Nephron (organoid): Measurements from ENCODE around the gene PRSS21.

Source experiments
- H3K27ac Mint-ChIP-seq, 3 experiments: 2 replicates each; pipeline ENCODE4 v1.8.0; 2020; ENCODE audit warnings: mixed read lengths in 3 of 3, mild to moderate bottlenecking in 2 of 3, moderate library complexity in 1 of 3
- H3K27me3 Mint-ChIP-seq: 2 replicates; pipeline ENCODE4 v1.8.0; 2021; ENCODE audit warnings: low read depth, mild to moderate bottlenecking, moderate library complexity, mixed read lengths
- H3K36me3 Mint-ChIP-seq: 2 replicates; pipeline ENCODE4 v1.8.0; 2020; ENCODE audit warnings: low read depth, mixed read lengths
- H3K4me1 Mint-ChIP-seq: 2 replicates; pipeline ENCODE4 v1.8.0; 2020; ENCODE audit warnings: mixed read lengths
- H3K4me3 Mint-ChIP-seq, 3 experiments: 2 replicates each; pipeline ENCODE4 v1.8.0; 2020; ENCODE audit warnings: mild to moderate bottlenecking in 3 of 3, mixed read lengths in 3 of 3, moderate library complexity in 2 of 3
- H3K9me3 Mint-ChIP-seq: 2 replicates; pipeline ENCODE4 v1.8.0; 2020; ENCODE audit warnings: mixed read lengths
- CTCF ChIP-seq, 3 experiments: fragments of 200-600 bp; sonication (generic); IDR thresholded peaks; one replicate each; pipeline ENCODE4 v1.5.0; 2021; ENCODE audit warnings: antibody characterized with exemption in 3 of 3; ENCODE audit not compliant: unreplicated experiment in 3 of 3

The PRSS21 gene

GRCh38 chr16:2787961-2788360 is 29.1 kb upstream of the PRSS21 start:
- no peak overlapping the region for H3K4me3 Mint-ChIP-seq
- H3K36me3 Mint-ChIP-seq, result no peaks in the 10 kb centered on the region
- peaks cover 26% of the 10 kb centered on the region for H3K27me3 Mint-ChIP-seq
- TF ChIP-seq CTCF (IDR thresholded peaks at IDR 0.05; ENCODE audit: unreplicated experiment in 3 of 3), result no peak
- H3K27ac Mint-ChIP-seq, result no peak overlapping the region
- no peaks in the 10 kb centered on the region for H3K4me1 Mint-ChIP-seq
- H3K9me3 Mint-ChIP-seq, result no peaks in the 10 kb centered on the region

GRCh38 chr16:2790631-2791030 is 26.4 kb upstream of the PRSS21 start:
- Mint-ChIP-seq H3K27me3 (peaks cover 34% of the 10 kb centered on the region), H3K4me3 (no peak overlapping the region), H3K9me3 (no peaks in the 10 kb centered on the region), H3K4me1 (no peaks in the 10 kb centered on the region), H3K27ac (no peak overlapping the region), H3K36me3 (no peaks in the 10 kb centered on the region)
- TF ChIP-seq CTCF (IDR thresholded peaks at IDR 0.05; ENCODE audit: unreplicated experiment in 3 of 3), result no peak

- Mint-ChIP-seq H3K36me3 (no peaks in the 10 kb centered on the region), H3K27ac (no peak overlapping the region), H3K4me3 (no peak overlapping the region), H3K9me3 (no peaks in the 10 kb centered on the region), H3K4me1 (peaks cover 4% of the 10 kb centered on the region), H3K27me3 (peaks cover 38% of the 10 kb centered on the region)
- TF ChIP-seq CTCF (IDR thresholded peaks at IDR 0.05; ENCODE audit: unreplicated experiment in 3 of 3), result no peak
These were observed 25.9 kb upstream of the PRSS21 start for GRCh38 chr16:2791174-2791573.

- Mint-ChIP-seq H3K36me3 (no peaks in the 10 kb centered on the region), H3K27me3 (peaks cover 34% of the 10 kb centered on the region), H3K9me3 (no peaks in the 10 kb centered on the region), H3K4me1 (peaks cover 8% of the 10 kb centered on the region), H3K4me3 (no peak overlapping the region), H3K27ac (no peak overlapping the region)
- no peak for TF ChIP-seq CTCF (IDR thresholded peaks at IDR 0.05; ENCODE audit: unreplicated experiment in 3 of 3)
These were observed 24.1 kb upstream of the PRSS21 start for GRCh38 chr16:2792940-2793339.

- Mint-ChIP-seq H3K9me3 (peaks cover 2% of the 10 kb centered on the region), H3K4me3 (no peak overlapping the region), H3K36me3 (no peaks in the 10 kb centered on the region), H3K4me1 (peaks cover 8% of the 10 kb centered on the region), H3K27ac (no peak overlapping the region), H3K27me3 (peaks cover 29% of the 10 kb centered on the region)
- TF ChIP-seq CTCF (IDR thresholded peaks at IDR 0.05; ENCODE audit: unreplicated experiment in 3 of 3), result no peak
These were observed 21.5 kb upstream of the PRSS21 start for GRCh38 chr16:2795395-2796143.

- Mint-ChIP-seq H3K36me3 (peaks cover 2% of the 10 kb centered on the region), H3K27ac (no peak overlapping the region), H3K27me3 (peaks cover 9% of the 10 kb centered on the region), H3K9me3 (peaks cover 10% of the 10 kb centered on the region), H3K4me1 (peaks cover 8% of the 10 kb centered on the region), H3K4me3 (no peak overlapping the region)
- TF ChIP-seq CTCF (IDR thresholded peaks at IDR 0.05; ENCODE audit: unreplicated experiment in 3 of 3), result no peak
These were observed 18.3 kb upstream of the PRSS21 start for GRCh38 chr16:2798723-2799204.
